NCI-H748 (cell line): ENCODE measurements around the gene DDAH1.

Experiments used
- DNase-seq: peaks from one replicate; lab custom pipeline; 2025; ENCODE audit not compliant: unreplicated experiment; lab: John Stamatoyannopoulos, UW

The DDAH1 gene

GRCh38 chr1:85445906-85446305 is 19.1 kb downstream of the DDAH1 start:
- DNase-seq: no peak

- no peak for DNase-seq
These were observed 20.6 kb downstream of the DDAH1 start for GRCh38 chr1:85444381-85444780.

GRCh38 chr1:85440612-85441011 is 24.3 kb downstream of the DDAH1 start:
- no peak for DNase-seq

GRCh38 chr1:85438353-85438752 is 26.6 kb downstream of the DDAH1 start:
- DNase-seq: no peak

GRCh38 chr1:85437139-85437538 is 27.8 kb downstream of the DDAH1 start:
- no peak for DNase-seq

- no peak for DNase-seq
These were observed 31.9 kb downstream of the DDAH1 start for GRCh38 chr1:85433096-85433495.

- DNase-seq: no peak
These were observed 36.4 kb downstream of the DDAH1 start for GRCh38 chr1:85428471-85429089.

- no peak for DNase-seq
These were observed 37.1 kb downstream of the DDAH1 start for GRCh38 chr1:85427849-85428248.

- DNase-seq: no peak
These were observed 37.6 kb downstream of the DDAH1 start for GRCh38 chr1:85427331-85427730.

GRCh38 chr1:85421179-85421578 is 43.8 kb downstream of the DDAH1 start:
- no peak for DNase-seq

- DNase-seq: no peak
These were observed 44.8 kb downstream of the DDAH1 start for GRCh38 chr1:85420199-85420598.

- no peak for DNase-seq
These were observed 47.1 kb downstream of the DDAH1 start for GRCh38 chr1:85417876-85418275.

GRCh38 chr1:85417017-85417416 is 47.9 kb downstream of the DDAH1 start:
- DNase-seq: no peak

- DNase-seq: no peak
These were observed 51.8 kb downstream of the DDAH1 start for GRCh38 chr1:85413169-85413568.

GRCh38 chr1:85411567-85412305 is 53.2 kb downstream of the DDAH1 start:
- DNase-seq: no peak

GRCh38 chr1:85409516-85409915 is 55.4 kb downstream of the DDAH1 start:
- DNase-seq: no peak

GRCh38 chr1:85407746-85408377 is 57.1 kb downstream of the DDAH1 start:
- DNase-seq: no peak

- DNase-seq: no peak
These were observed 57.9 kb downstream of the DDAH1 start for GRCh38 chr1:85406887-85407533.

- no peak for DNase-seq
These were observed 58.9 kb downstream of the DDAH1 start for GRCh38 chr1:85406081-85406480.

- no peak for DNase-seq
These were observed 60.6 kb downstream of the DDAH1 start for GRCh38 chr1:85404408-85404807.

GRCh38 chr1:85398391-85399064 is 66.4 kb downstream of the DDAH1 start:
- DNase-seq: no peak
